Activated naive CD4-positive, alpha-beta T cell treated with anti-CD3 and anti-CD28 coated beads for 36 hours (primary cell): ENCODE measurements around the gene HPS1. TPM values are rescaled to one million over a fixed set of nuclear protein-coding genes. Genes with fewer than 3 reads are reported as not detected.
A peak's percentile ranks its signal among the peaks of the same experiment; 100 is the strongest.

ENCODE experiments used
- CTCF ChIA-PET: fragments of 350-600 bp; sonication (Branson Sonifier 250); formaldehyde crosslinking; loops from one replicate; lab custom pipeline; 2021; ENCODE audit warnings: antibody characterized with exemption; lab: Charles Lee
- DNase-seq: peaks from one replicate; pipeline ENCODE4 v3.0.0-alpha.2; 2020
- H3K27ac Mint-ChIP-seq: one replicate; pipeline ENCODE4 v1.8.0; 2021; ENCODE audit warnings: mild to moderate bottlenecking, mixed read lengths
- H3K27me3 Mint-ChIP-seq: one replicate; pipeline ENCODE4 v1.8.0; 2021; ENCODE audit warnings: low read depth, mixed read lengths
- H3K36me3 Mint-ChIP-seq: one replicate; pipeline ENCODE4 v1.8.0; 2021; ENCODE audit warnings: low read depth, mixed read lengths
- H3K4me1 Mint-ChIP-seq: one replicate; pipeline ENCODE4 v1.8.0; 2021; ENCODE audit warnings: low read depth, mixed read lengths
- H3K4me3 Mint-ChIP-seq: one replicate; pipeline ENCODE4 v1.8.0; 2021; ENCODE audit warnings: mild to moderate bottlenecking, moderate library complexity, mixed read lengths
- H3K9me3 Mint-ChIP-seq: one replicate; pipeline ENCODE4 v1.8.0; 2021; ENCODE audit warnings: mixed read lengths
- intact Hi-C: fragments of 100-400 bp; cut with micrococcal nuclease; formaldehyde crosslinking; loops from one replicate; pipeline ENCODE4 v1.15.1; 2023
- total RNA-seq, 2 experiments: library from RNA; stranded (reverse); gene quantifications; one replicate each; pipeline ENCODE4 v1.2.3, GENCODE V29; 2021

Gene HPS1
- total RNA-seq, 2 experiments from 2014 or later: 28.1 to 31.0 TPM

- CTCF ChIA-PET: interaction anchor here (0.6 to 2.2 kb wide), 15 partner anchors 10 to 1002 kb away, joined by 3 to 22 read pairs (median 4); partner anchors contain the start of genes HPS1 and PYROXD2
- H3K4me1 Mint-ChIP-seq: no peaks in the 10 kb centered on the region
- peaks cover 9% of the 10 kb centered on the region for H3K36me3 Mint-ChIP-seq
- peak; percentile 63 for DNase-seq
- no peak overlapping the region for H3K4me3 Mint-ChIP-seq
- intact Hi-C loops: loop anchor here (2.0 kb wide), 1 partner anchor 239 kb away; no protein-coding TSS in a partner anchor
- H3K27me3 Mint-ChIP-seq: no peaks in the 10 kb centered on the region
- H3K27ac Mint-ChIP-seq: no peak overlapping the region
- no peaks in the 10 kb centered on the region for H3K9me3 Mint-ChIP-seq
Measured at GRCh38 chr10:98425511-98426352, 21.0 kb downstream of the HPS1 start.

DNA sequence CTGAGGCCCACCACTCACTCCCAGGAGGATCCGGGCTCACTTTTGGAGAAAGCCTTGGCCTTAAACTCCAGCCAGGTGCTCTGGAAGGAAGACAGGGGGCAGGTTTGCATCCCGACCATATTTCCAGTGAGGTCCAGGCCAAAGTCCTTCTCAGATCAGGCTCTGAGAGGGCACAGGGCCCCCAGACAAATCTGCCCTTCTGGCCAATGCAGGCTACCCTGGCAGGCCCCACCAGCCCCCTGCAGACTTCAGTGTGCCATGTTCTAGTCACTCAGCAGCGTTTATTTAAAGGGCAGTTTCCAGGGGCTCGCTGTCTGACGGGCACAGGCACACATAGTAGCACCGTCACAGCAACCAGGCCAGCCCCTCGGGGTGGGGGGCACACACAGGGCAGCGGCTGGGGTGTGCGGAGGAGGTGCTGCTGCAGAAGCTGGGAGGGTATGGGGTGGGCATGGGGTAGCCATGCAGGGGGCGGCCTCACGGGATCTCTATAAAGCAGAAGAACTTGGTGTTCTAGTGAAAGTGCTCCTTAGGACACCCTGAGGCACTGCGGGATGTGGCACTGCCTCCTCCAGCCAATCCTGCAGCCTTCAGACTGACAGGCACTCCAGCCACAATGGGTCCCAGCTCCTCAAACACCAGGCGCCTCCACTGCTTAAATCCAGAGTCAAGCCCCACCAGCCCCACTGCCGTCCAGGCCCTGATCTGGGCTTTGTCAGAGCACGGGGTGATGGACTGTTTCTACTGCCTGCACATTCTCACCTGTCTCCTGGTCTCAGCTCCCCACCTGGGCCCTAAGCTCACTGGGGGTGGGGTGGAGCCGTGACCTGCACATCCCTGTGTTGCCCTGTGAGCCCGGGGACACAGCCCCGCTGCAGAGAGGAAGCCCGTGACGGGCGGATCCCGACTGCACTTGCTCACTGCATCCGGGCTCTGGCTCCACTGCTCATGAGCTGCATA lies 22.2 kb downstream of the HPS1 start:
- Mint-ChIP-seq H3K36me3 (peaks cover 6% of the 10 kb centered on the region), H3K4me3 (no peak overlapping the region), H3K9me3 (no peaks in the 10 kb centered on the region), H3K4me1 (no peaks in the 10 kb centered on the region), H3K27ac (no peak overlapping the region), H3K27me3 (no peaks in the 10 kb centered on the region)
- CTCF ChIA-PET: interaction anchor here (0.7 to 2.2 kb wide), 11 partner anchors 11 to 162 kb away, joined by 3 to 22 read pairs (median 4); partner anchors contain the start of genes HPS1 and PYROXD2
- DNase-seq: no peak
- intact Hi-C loops: loop anchor here (2.0 kb wide), 1 partner anchor 240 kb away; no protein-coding TSS in a partner anchor

DNA sequence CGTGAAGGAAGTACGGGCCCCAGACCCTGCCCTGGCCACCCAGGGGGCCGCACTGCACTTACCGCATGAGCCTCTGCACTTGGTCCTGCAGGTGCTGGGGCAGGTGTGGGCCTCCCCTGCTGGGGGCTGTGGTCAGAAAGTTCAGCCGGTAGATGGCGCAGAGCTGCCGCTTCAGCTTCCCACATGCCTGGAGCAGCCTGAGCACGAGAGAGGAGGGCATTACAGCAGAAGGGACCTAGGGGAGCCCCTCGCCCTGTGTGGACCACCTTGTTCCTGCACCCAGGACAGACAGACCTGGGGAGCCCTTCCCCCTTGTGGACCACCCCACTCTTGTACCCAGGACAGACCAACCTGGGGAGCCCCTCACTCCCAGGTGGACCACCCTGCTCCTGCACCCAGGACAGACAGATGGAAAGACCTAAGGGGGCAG lies 23.0 kb downstream of the HPS1 start:
- Mint-ChIP-seq H3K9me3 (no peaks in the 10 kb centered on the region), H3K27me3 (no peaks in the 10 kb centered on the region), H3K36me3 (peaks cover 10% of the 10 kb centered on the region), H3K4me1 (no peaks in the 10 kb centered on the region), H3K4me3 (no peak overlapping the region), H3K27ac (no peak overlapping the region)
- CTCF ChIA-PET: interaction anchor here (0.6 kb wide), 1 partner anchor 140 kb away, joined by 3 read pairs; no protein-coding TSS in a partner anchor
- no peak for DNase-seq
- intact Hi-C loops: loop anchor here (2.0 kb wide), 1 partner anchor 241 kb away; no protein-coding TSS in a partner anchor

- Mint-ChIP-seq H3K9me3 (no peaks in the 10 kb centered on the region), H3K4me1 (no peaks in the 10 kb centered on the region), H3K27me3 (no peaks in the 10 kb centered on the region), H3K36me3 (peaks cover 10% of the 10 kb centered on the region), H3K27ac (no peak overlapping the region), H3K4me3 (no peak overlapping the region)
- no peak for DNase-seq
- intact Hi-C loops: no loop called here
- CTCF ChIA-PET: no interaction called here
Measured at GRCh38 chr10:98422182-98422581, 24.6 kb downstream of the HPS1 start.

- no peaks in the 10 kb centered on the region for H3K4me1 Mint-ChIP-seq
- CTCF ChIA-PET: interaction anchor here (0.6 kb wide), 1 partner anchor 225 kb away, joined by 3 read pairs; no protein-coding TSS in a partner anchor
Measured at GRCh38 chr10:98420786-98421185, 25.9 kb downstream of the HPS1 start.

GRCh38 chr10:98419469-98420261 lies 27.1 kb downstream of the HPS1 start:
- no peak overlapping the region for H3K27ac Mint-ChIP-seq
- no peaks in the 10 kb centered on the region for H3K9me3 Mint-ChIP-seq
- no peaks in the 10 kb centered on the region for H3K27me3 Mint-ChIP-seq
- DNase-seq: no peak
- H3K4me1 Mint-ChIP-seq: peaks cover 8% of the 10 kb centered on the region
- intact Hi-C loops: no loop called here
- no peak overlapping the region for H3K4me3 Mint-ChIP-seq
- CTCF ChIA-PET: no interaction called here
- H3K36me3 Mint-ChIP-seq: peaks cover 12% of the 10 kb centered on the region

More at GRCh38 chr10:98420786-98421185, 25.9 kb downstream of the HPS1 start:
- H3K27ac Mint-ChIP-seq: no peak overlapping the region
- H3K27me3 Mint-ChIP-seq: no peaks in the 10 kb centered on the region
- no peak overlapping the region for H3K4me3 Mint-ChIP-seq
- intact Hi-C loops: no loop called here
- H3K36me3 Mint-ChIP-seq: peaks cover 12% of the 10 kb centered on the region
- DNase-seq: no peak
- H3K9me3 Mint-ChIP-seq: no peaks in the 10 kb centered on the region

DNA sequence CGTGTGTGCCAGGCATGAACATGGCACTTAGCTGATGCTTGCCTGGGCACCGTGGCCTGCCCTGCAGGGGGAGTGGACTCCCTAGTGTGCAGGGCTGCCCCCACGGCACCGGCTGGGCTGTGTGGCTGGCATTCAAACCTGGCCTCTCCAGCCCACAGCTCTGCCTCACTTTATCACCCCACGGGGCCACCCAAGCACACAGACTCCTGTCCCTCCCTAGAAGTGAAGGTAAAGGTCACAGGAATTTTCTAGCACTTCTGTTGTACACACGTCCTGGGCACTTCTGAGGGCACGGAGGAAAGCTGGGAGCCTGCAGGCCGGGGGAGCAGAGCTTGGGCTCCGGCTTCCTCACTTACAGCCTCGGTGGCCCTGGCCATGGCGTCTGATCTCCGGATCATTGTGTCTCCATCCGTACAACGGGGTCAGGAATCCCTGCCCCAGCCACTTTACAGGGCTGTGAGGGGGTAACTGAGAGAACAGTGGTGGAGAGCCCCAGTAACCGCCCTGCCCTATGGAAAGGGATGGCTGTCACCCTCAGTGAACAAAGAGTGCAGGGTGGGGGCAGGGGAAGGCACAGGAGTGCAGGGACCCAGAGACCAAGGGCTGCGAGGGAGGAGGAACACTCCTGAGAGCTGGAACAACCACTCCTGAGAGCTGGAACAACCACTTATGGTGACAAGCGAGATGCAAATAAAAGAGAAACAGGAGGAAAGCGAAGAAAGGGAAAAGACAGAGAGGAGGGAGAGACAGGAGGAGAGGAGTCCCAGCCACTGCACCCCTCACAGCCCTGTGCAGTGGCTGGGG lies 27.9 kb downstream of the HPS1 start:
- intact Hi-C loops: no loop called here
- peaks cover 12% of the 10 kb centered on the region for H3K36me3 Mint-ChIP-seq

DNA sequence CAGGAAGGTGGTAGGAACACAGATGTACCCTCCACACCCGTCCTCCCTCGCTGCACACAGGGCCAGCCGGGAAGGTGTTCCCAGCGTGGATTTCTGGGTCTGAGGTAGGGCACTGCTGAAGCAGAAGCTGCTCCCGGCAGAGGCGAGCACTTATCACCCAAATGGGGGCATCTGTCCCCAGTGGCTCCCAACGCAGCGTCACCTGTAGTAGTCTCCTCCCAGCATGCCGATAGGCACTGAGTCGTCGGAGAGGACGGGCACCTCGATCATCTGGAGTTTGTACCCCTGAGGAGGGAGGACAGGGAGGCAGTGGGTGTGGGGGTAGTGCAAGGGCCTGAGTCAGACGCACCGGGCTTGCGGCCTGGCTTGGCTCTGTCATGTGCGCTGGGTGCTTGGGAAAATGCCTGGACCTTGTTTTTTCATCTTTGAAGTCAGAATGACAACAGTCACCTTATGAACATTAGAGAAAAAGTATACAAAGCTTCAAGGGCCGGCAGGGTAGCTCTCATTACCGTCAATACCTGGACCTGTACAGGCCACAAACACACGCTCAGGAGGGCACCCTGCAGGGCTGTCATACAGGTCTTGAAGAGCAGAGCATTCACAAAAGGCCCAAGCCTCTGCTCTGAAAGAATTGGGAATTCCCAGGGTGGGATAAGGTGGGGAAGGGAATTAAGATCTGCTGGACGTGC lies 28.6 kb downstream of the HPS1 start:
- CTCF ChIA-PET: interaction anchor here (0.7 kb wide), 1 partner anchor 25 kb away, joined by 3 read pairs; no protein-coding TSS in a partner anchor
- no peak for DNase-seq
- intact Hi-C loops: no loop called here
- Mint-ChIP-seq H3K4me3 (no peak overlapping the region), H3K27me3 (no peaks in the 10 kb centered on the region), H3K9me3 (no peaks in the 10 kb centered on the region), H3K27ac (no peak overlapping the region), H3K4me1 (peaks cover 16% of the 10 kb centered on the region), H3K36me3 (peaks cover 11% of the 10 kb centered on the region)

More for the DNA sequence above, 27.9 kb downstream of the HPS1 start:
- no peaks in the 10 kb centered on the region for H3K27me3 Mint-ChIP-seq
- no peaks in the 10 kb centered on the region for H3K9me3 Mint-ChIP-seq
- CTCF ChIA-PET: interaction anchor here (0.7 kb wide), 1 partner anchor 24 kb away, joined by 3 read pairs; no protein-coding TSS in a partner anchor
- DNase-seq: no peak
- H3K27ac Mint-ChIP-seq: no peak overlapping the region
- peaks cover 14% of the 10 kb centered on the region for H3K4me1 Mint-ChIP-seq
- H3K4me3 Mint-ChIP-seq: no peak overlapping the region

- intact Hi-C loops: no loop called here
- Mint-ChIP-seq H3K36me3 (peaks cover 9% of the 10 kb centered on the region), H3K27me3 (no peaks in the 10 kb centered on the region), H3K4me3 (no peak overlapping the region), H3K27ac (no peak overlapping the region), H3K9me3 (no peaks in the 10 kb centered on the region), H3K4me1 (peaks cover 16% of the 10 kb centered on the region)
- CTCF ChIA-PET: no interaction called here
- no peak for DNase-seq
Measured at GRCh38 chr10:98417481-98417959, 29.2 kb downstream of the HPS1 start.

- H3K4me3 Mint-ChIP-seq: no peak overlapping the region
- CTCF ChIA-PET: no interaction called here
- H3K9me3 Mint-ChIP-seq: no peaks in the 10 kb centered on the region
- H3K27me3 Mint-ChIP-seq: no peaks in the 10 kb centered on the region
- intact Hi-C loops: no loop called here
- no peak overlapping the region for H3K27ac Mint-ChIP-seq
- DNase-seq: no peak
- H3K36me3 Mint-ChIP-seq: peaks cover 9% of the 10 kb centered on the region
- peaks cover 16% of the 10 kb centered on the region for H3K4me1 Mint-ChIP-seq
Measured at GRCh38 chr10:98416606-98417388, 29.9 kb downstream of the HPS1 start.
